Upper lobe of left lung (tissue), 4 donors: ENCODE results near the gene SLFN5.

Experiments used
- CTCF ChIP-seq, 6 experiments: fragments of 450-650 bp in 4 of 6; fragments of 200-600 bp in 2 of 6; sonication (generic) in 2 of 6; IDR thresholded peaks; one replicate each; pipeline ENCODE4 v1.5.1; 2016 to 2019; ENCODE audit warnings: antibody characterized with exemption in 6 of 6
- EP300 ChIP-seq, 4 donors: sonication (generic); formaldehyde crosslinking; IDR thresholded peaks; one replicate each; pipeline ENCODE4 v1.5.1; 2017; ENCODE audit warnings: antibody characterized with exemption in 4 of 4, control low read depth in 2 of 4
- POLR2A ChIP-seq, 4 donors: fragments of 450-650 bp; IDR thresholded peaks; one replicate each; pipeline ENCODE4 v1.5.1; 2016 to 2017; ENCODE audit warnings: antibody characterized with exemption in 4 of 4, mild to moderate bottlenecking in 2 of 4

GRCh38 chr17:35214631-35215273, 28.1 kb upstream of the SLFN5 start:
- TF ChIP-seq CTCF (IDR thresholded peaks at IDR 0.05) (no peak), POLR2A (IDR thresholded peaks at IDR 0.05) (no peak), EP300 (IDR thresholded peaks at IDR 0.05) (no peak)
